Mesothelial cell of epicardium (in vitro differentiated cells): ENCODE results near the gene RELT. TPM values are rescaled to one million over a fixed set of nuclear protein-coding genes. Genes with fewer than 3 reads are reported as not detected.
"Not testable (repeated sequence)": the region's sequence is repeated elsewhere in the genome, so short reads cannot be mapped to it uniquely, and the experiment has no call there.

Experiments used
- DNase-seq, 2 experiments: peaks; one replicate each; pipeline ENCODE4 v3.0.0; 2021; ENCODE audit warnings: low spot score in 2 of 2; ENCODE audit not compliant: unreplicated experiment in 2 of 2
- H3K27ac Mint-ChIP-seq: 2 replicates; pipeline ENCODE4 v1.8.0; 2021; ENCODE audit warnings: mixed read lengths
- H3K27me3 Mint-ChIP-seq: 2 replicates; pipeline ENCODE4 v1.8.0; 2021; ENCODE audit warnings: low read depth, mixed read lengths
- H3K36me3 Mint-ChIP-seq: 2 replicates; pipeline ENCODE4 v1.8.0; 2021; ENCODE audit warnings: mixed read lengths
- H3K4me1 Mint-ChIP-seq: 2 replicates; pipeline ENCODE4 v1.8.0; 2021; ENCODE audit warnings: mixed read lengths
- H3K4me3 Mint-ChIP-seq: 2 replicates; pipeline ENCODE4 v1.8.0; 2021; ENCODE audit warnings: mild to moderate bottlenecking, moderate library complexity, mixed read lengths
- H3K9me3 Mint-ChIP-seq: 2 replicates; pipeline ENCODE4 v1.8.0; 2021; ENCODE audit warnings: mixed read lengths
- total RNA-seq: library from RNA; stranded (reverse); gene quantifications from 3 replicates; pipeline ENCODE4 v1.2.1, GENCODE V29; 2021
- TF ChIP-seq, protein P1 (sequence below): fragments of 200-600 bp; sonication (generic); IDR thresholded peaks from one replicate; pipeline ENCODE4 v1.5.0; 2021; ENCODE audit warnings: antibody characterized with exemption; ENCODE audit not compliant: unreplicated experiment

Gene RELT
- total RNA-seq, 1 donor from 2014 or later, result 5.1 TPM

- Mint-ChIP-seq H3K4me3 (no peak overlapping the region), H3K27me3 (no peaks in the 10 kb centered on the region), H3K27ac (no peak overlapping the region), H3K36me3 (no peaks in the 10 kb centered on the region), H3K9me3 (no peaks in the 10 kb centered on the region), H3K4me1 (peaks cover 6% of the 10 kb centered on the region)
- TF ChIP-seq, protein P1, sequence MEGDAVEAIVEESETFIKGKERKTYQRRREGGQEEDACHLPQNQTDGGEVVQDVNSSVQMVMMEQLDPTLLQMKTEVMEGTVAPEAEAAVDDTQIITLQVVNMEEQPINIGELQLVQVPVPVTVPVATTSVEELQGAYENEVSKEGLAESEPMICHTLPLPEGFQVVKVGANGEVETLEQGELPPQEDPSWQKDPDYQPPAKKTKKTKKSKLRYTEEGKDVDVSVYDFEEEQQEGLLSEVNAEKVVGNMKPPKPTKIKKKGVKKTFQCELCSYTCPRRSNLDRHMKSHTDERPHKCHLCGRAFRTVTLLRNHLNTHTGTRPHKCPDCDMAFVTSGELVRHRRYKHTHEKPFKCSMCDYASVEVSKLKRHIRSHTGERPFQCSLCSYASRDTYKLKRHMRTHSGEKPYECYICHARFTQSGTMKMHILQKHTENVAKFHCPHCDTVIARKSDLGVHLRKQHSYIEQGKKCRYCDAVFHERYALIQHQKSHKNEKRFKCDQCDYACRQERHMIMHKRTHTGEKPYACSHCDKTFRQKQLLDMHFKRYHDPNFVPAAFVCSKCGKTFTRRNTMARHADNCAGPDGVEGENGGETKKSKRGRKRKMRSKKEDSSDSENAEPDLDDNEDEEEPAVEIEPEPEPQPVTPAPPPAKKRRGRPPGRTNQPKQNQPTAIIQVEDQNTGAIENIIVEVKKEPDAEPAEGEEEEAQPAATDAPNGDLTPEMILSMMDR, result no peak
- DNase-seq, result no peak
Observed at GRCh38 chr11:73431396-73431795, 55.2 kb downstream of the RELT start.

DNA sequence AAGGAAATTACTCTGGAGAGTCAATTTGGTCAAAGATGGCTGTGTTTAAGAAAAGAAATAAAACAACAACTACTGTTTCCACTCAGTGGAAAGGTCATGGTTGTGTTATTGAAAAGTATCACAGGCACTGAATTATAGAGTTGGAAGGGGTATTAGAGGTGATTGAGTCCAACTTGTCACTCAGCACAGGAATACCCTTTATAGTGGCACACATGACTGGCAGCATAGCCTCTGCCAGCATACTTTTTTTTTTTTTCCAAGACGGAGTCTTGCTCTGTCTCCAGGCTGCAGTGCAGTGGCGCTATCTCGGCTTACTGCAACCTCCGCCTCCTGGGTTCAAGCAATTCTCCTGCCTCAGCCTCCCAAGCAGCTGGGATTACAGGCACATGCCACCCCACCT is 60.7 kb downstream of the RELT start:
- not testable (repeated sequence) for H3K4me3 Mint-ChIP-seq, DNase-seq, H3K27me3 Mint-ChIP-seq, H3K9me3 Mint-ChIP-seq, H3K27ac Mint-ChIP-seq, H3K36me3 Mint-ChIP-seq
- peaks cover 25% of the 10 kb centered on the region for H3K4me1 Mint-ChIP-seq

GRCh38 chr11:73439002-73439843 is 63.0 kb downstream of the RELT start:
- Mint-ChIP-seq H3K9me3 (no peaks in the 10 kb centered on the region), H3K4me3 (no peak overlapping the region), H3K36me3 (peaks cover 3% of the 10 kb centered on the region), H3K27me3 (no peaks in the 10 kb centered on the region), H3K27ac (peak overlapping the region; percentile 88), H3K4me1 (peaks cover 25% of the 10 kb centered on the region)
- no peak for DNase-seq
- TF ChIP-seq, protein P1, result no peak

GRCh38 chr11:73445980-73446379 is 69.8 kb downstream of the RELT start:
- no peak overlapping the region for H3K4me3 Mint-ChIP-seq
- H3K9me3 Mint-ChIP-seq, result no peaks in the 10 kb centered on the region
- H3K4me1 Mint-ChIP-seq, result no peaks in the 10 kb centered on the region
- H3K27ac Mint-ChIP-seq, result no peak overlapping the region
- H3K36me3 Mint-ChIP-seq, result peaks cover 3% of the 10 kb centered on the region
- H3K27me3 Mint-ChIP-seq, result no peaks in the 10 kb centered on the region
- DNase-seq, result no peak
- TF ChIP-seq, protein P1, result no peak

DNA sequence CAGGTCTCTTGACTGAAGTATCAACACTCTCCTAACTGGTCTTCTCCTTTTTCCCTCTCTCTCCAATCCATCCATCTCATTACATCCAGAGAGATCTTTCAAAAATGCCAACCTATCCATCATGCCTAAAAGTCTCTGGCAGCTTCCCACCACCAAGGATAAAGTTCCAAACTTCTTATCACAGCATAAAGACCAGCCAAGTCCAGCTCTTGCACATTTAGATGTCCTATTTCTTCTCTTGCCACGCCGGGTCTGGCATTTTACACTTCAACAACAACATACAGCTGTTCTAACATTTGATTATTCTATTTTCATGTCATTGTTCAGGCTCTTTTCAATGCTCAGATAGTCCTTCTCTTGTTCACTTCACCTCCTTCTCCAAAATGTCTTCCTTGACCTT is 70.6 kb downstream of the RELT start:
- DNase-seq, result no peak
- TF ChIP-seq, protein P1, result no peak
- Mint-ChIP-seq H3K9me3 (no peaks in the 10 kb centered on the region), H3K36me3 (no peaks in the 10 kb centered on the region), H3K4me1 (no peaks in the 10 kb centered on the region), H3K27ac (no peak overlapping the region), H3K27me3 (no peaks in the 10 kb centered on the region), H3K4me3 (no peak overlapping the region)

Other genes starting within 250 kb of the RELT start
- 29.4 to 33.8 TPM (median 33.2 TPM) in 3 replicates for gene FCHSD2, start 234.1 kb upstream of the RELT start, total RNA-seq
- gene P2RY2, start 158.1 kb upstream of the RELT start, total RNA-seq, result 4.0 to 4.5 TPM (median 4.5 TPM) in 3 replicates
- 0.36 to 0.51 TPM (median 0.45 TPM) in 3 replicates for gene P2RY6, start 104.1 kb upstream of the RELT start, total RNA-seq
- gene ARHGEF17, start 68.1 kb upstream of the RELT start, total RNA-seq, result 136 to 150 TPM (median 140 TPM) in 3 replicates
- gene FAM168A, start 221.7 kb downstream of the RELT start, total RNA-seq, result 60.9 to 63.5 TPM (median 61.8 TPM) in 3 replicates